Left lung (tissue), 10 donors: ENCODE measurements around the gene CDK8. TPM values are rescaled to one million over a fixed set of nuclear protein-coding genes. Genes with fewer than 3 reads are reported as not detected.

Experiments used
- ATAC-seq: fragments of 200-7000 bp; cut with Tn5 transposase; one replicate; pipeline ENCODE4 v1.9.1; 2020; ENCODE audit warnings: moderate library complexity
- DNase-seq, 4 donors: peaks; one replicate each; pipeline ENCODE4 v3.0.0-alpha.2; 2013 to 2020
- H3K27ac ChIP-seq, 2 donors: fragments of 200-600 bp; sonication (generic) in 1 of 2; one replicate each; pipeline versions ENCODE4 v1.5.0 to v1.8.0; 2020 to 2021
- H3K27me3 ChIP-seq, 2 donors: fragments of 200-600 bp; sonication (generic) in 1 of 2; one replicate each; pipeline versions ENCODE4 v1.5.0 to v1.8.0; 2020 to 2021
- H3K36me3 ChIP-seq, 2 donors: fragments of 200-600 bp; sonication (generic) in 1 of 2; one replicate each; pipeline versions ENCODE4 v1.5.0 to v1.8.0; 2020 to 2021
- H3K4me1 ChIP-seq, 2 donors: fragments of 200-600 bp; one replicate each; pipeline ENCODE4 v1.8.0; 2021
- H3K4me3 ChIP-seq, 2 donors: fragments of 200-600 bp; sonication (generic) in 1 of 2; one replicate each; pipeline versions ENCODE4 v1.5.0 to v1.8.0; 2020 to 2021; ENCODE audit warnings: mild to moderate bottlenecking in 1 of 2
- H3K9me3 ChIP-seq, 2 donors: fragments of 200-600 bp; sonication (generic) in 1 of 2; one replicate each; pipeline versions ENCODE4 v1.5.0 to v1.8.0; 2020 to 2021
- CTCF ChIP-seq, 2 donors: fragments of 200-600 bp; sonication (generic) in 1 of 2; IDR thresholded peaks; one replicate each; pipeline versions ENCODE4 v1.5.0 to v1.8.0; 2021; ENCODE audit warnings: antibody characterized with exemption in 2 of 2
- intact Hi-C, 2 donors: fragments of 100-400 bp; cut with DNase I; formaldehyde crosslinking; loops; one replicate each; pipeline versions ENCODE4 v1.11.2 to v1.14.2; 2022
- polyA plus RNA-seq, 6 donors: library from polyadenylated mRNA; unstranded; fragments of 120-200 nt; gene quantifications; one replicate each; pipeline ENCODE4 v1.2.1, GENCODE V29; 2013; ENCODE audit not compliant: insufficient read length in 6 of 6
- total RNA-seq, 2 donors: library from RNA; stranded (reverse); fragmentation: NEBNext Ultra II Directional; extraction: Animal tissue kit (Norgen Biotek cat#: 25700); gene quantifications; one replicate each; pipeline ENCODE4 v1.2.1, GENCODE V29; 2021
- donor health status: DM: no; HTN: yes; CAD: no.
- donor health status: DM: no; HTN: no; CAD: no.

CDK8 gene
- total and polyA plus RNA-seq, 8 donors: 10.1 to 21.7 (median 18.9) TPM

GRCh38 chr13:26222520-26223046 lies 31.3 kb upstream of the CDK8 start:
- Histone ChIP-seq H3K27ac (peak overlapping the region; percentile 97 to 98), H3K27me3 (no peaks in the 10 kb centered on the region), H3K9me3 (no peaks in the 10 kb centered on the region), H3K36me3 (peaks cover 0 to 20% of the 10 kb centered on the region in 2 donors), H3K4me1 (peaks cover 9 to 36% of the 10 kb centered on the region in 2 donors), H3K4me3 (peak overlapping the region; percentile 86 to 88)
- peak; percentile 74 for ATAC-seq
- no peak for DNase-seq
- intact Hi-C loops: no loop called here
- no peak for TF ChIP-seq CTCF (IDR thresholded peaks at IDR 0.05)

- Histone ChIP-seq H3K4me3 (no peak overlapping the region), H3K36me3 (no peaks in the 10 kb centered on the region), H3K27ac (no peak overlapping the region), H3K9me3 (no peaks in the 10 kb centered on the region), H3K27me3 (no peaks in the 10 kb centered on the region), H3K4me1 (peaks cover under 1 to 11% of the 10 kb centered on the region in 2 donors)
- DNase-seq: no peak
- TF ChIP-seq CTCF (IDR thresholded peaks at IDR 0.05): no peak
- intact Hi-C loops: no loop called here
- no peak for ATAC-seq
These were observed 27.9 kb upstream of the CDK8 start for GRCh38 chr13:26225896-26226617.

GRCh38 chr13:26227166-26227971 lies 26.6 kb upstream of the CDK8 start:
- H3K27ac ChIP-seq: no peak overlapping the region
- ATAC-seq (peak; percentile 66), DNase-seq (no peak)
- no peak overlapping the region for H3K4me3 ChIP-seq
- H3K4me1 ChIP-seq: peaks cover 0 to 10% of the 10 kb centered on the region in 2 donors
- intact Hi-C loops: no loop called here
- H3K27me3 ChIP-seq: no peaks in the 10 kb centered on the region
- no peaks in the 10 kb centered on the region for H3K9me3 ChIP-seq
- no peak for TF ChIP-seq CTCF (IDR thresholded peaks at IDR 0.05)
- H3K36me3 ChIP-seq: no peaks in the 10 kb centered on the region

GRCh38 chr13:26228096-26228495 lies 25.8 kb upstream of the CDK8 start:
- Histone ChIP-seq H3K27me3 (no peaks in the 10 kb centered on the region), H3K9me3 (no peaks in the 10 kb centered on the region), H3K4me3 (no peak overlapping the region), H3K27ac (no peak overlapping the region), H3K4me1 (peaks cover 0 to 4% of the 10 kb centered on the region in 2 donors), H3K36me3 (no peaks in the 10 kb centered on the region)
- no peak for TF ChIP-seq CTCF (IDR thresholded peaks at IDR 0.05)
- ATAC-seq: no peak
- intact Hi-C loops: no loop called here
- no peak for DNase-seq

- no peak for ATAC-seq
- intact Hi-C loops: no loop called here
- no peaks in the 10 kb centered on the region for H3K4me1 ChIP-seq
- DNase-seq: peak in 1 of 4 donors; percentile 53
- no peaks in the 10 kb centered on the region for H3K36me3 ChIP-seq
- H3K4me3 ChIP-seq: no peak overlapping the region
- H3K27ac ChIP-seq: no peak overlapping the region
- no peaks in the 10 kb centered on the region for H3K27me3 ChIP-seq
- TF ChIP-seq CTCF (IDR thresholded peaks at IDR 0.05): no peak
- H3K9me3 ChIP-seq: no peaks in the 10 kb centered on the region
These were observed 24.8 kb upstream of the CDK8 start for GRCh38 chr13:26229080-26229615.
